ENCODE data around the gene CNPPD1.

Gene CNPPD1

GRCh38 chr2:219176818-219177551, at the start of gene CNPPD1:
TSS of gene CNPPD1 (minus strand) at chr2:219176925. CDS start at chr2:219176828, 97 bp downstream.
- DNase-seq = peak; percentile 31
- H3K36me3 ChIP-seq (replicated peaks) = peaks cover 26% of the 10 kb centered on the region
- H3K27ac ChIP-seq = peak within 1 kb of the TSS; percentile 90
- no peaks in the 10 kb centered on the region for H3K27me3 ChIP-seq (replicated peaks)
- in situ Hi-C loops (cut with HindIII; ENCODE audit: low pct_ligation_motif_present, low sequenced_read_pairs) = no loop called here
- H3K4me3 ChIP-seq (ENCODE audit: low read depth, low read length) = peak within 1 kb of the TSS; percentile 84
- TF ChIP-seq, protein P1, sequence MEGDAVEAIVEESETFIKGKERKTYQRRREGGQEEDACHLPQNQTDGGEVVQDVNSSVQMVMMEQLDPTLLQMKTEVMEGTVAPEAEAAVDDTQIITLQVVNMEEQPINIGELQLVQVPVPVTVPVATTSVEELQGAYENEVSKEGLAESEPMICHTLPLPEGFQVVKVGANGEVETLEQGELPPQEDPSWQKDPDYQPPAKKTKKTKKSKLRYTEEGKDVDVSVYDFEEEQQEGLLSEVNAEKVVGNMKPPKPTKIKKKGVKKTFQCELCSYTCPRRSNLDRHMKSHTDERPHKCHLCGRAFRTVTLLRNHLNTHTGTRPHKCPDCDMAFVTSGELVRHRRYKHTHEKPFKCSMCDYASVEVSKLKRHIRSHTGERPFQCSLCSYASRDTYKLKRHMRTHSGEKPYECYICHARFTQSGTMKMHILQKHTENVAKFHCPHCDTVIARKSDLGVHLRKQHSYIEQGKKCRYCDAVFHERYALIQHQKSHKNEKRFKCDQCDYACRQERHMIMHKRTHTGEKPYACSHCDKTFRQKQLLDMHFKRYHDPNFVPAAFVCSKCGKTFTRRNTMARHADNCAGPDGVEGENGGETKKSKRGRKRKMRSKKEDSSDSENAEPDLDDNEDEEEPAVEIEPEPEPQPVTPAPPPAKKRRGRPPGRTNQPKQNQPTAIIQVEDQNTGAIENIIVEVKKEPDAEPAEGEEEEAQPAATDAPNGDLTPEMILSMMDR (IDR thresholded peaks at IDR 0.05; ENCODE audit: low read depth, low read length, missing control alignments) = no peak

DNA sequence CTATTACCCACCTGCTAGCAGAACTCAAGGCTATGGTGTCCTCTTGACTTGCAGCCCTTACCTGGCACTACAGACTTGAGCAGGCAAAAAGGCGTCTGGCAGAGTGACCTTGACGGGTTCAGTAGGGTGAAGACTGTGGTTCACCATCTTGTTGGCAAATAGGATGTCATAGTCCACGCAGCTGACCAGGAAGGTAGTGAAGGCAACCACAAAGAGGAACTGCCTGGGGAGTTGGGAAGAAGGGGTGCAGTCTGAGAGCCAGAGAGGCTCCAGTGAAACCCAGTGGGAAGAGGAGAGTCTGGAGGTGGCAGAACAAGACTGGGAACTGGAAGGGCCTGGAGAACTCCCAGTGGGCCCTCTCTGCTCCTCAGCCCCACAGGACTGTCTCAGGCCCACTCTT, 48.6 kb upstream of the CNPPD1 start:
- in situ Hi-C loops (cut with HindIII; ENCODE audit: low pct_ligation_motif_present, low sequenced_read_pairs) = no loop called here
- no peak for DNase-seq
- Histone ChIP-seq H3K36me3 (replicated peaks) (peaks cover 51% of the 10 kb centered on the region), H3K27me3 (replicated peaks) (no peaks in the 10 kb centered on the region), H3K4me3 (ENCODE audit: low read depth, low read length) (no peak overlapping the region), H3K27ac (no peak overlapping the region)
- TF ChIP-seq, protein P1 (IDR thresholded peaks at IDR 0.05; ENCODE audit: low read depth, low read length, missing control alignments) = no peak

GRCh38 chr2:219223831-219224610, 47.3 kb upstream of the CNPPD1 start:
- in situ Hi-C loops (cut with HindIII; ENCODE audit: low pct_ligation_motif_present, low sequenced_read_pairs) = no loop called here
- Histone ChIP-seq H3K27me3 (replicated peaks) (no peaks in the 10 kb centered on the region), H3K27ac (no peak overlapping the region), H3K36me3 (replicated peaks) (peaks cover 54% of the 10 kb centered on the region), H3K4me3 (ENCODE audit: low read depth, low read length) (no peak overlapping the region)
- no peak for DNase-seq
- TF ChIP-seq, protein P1 (IDR thresholded peaks at IDR 0.05; ENCODE audit: low read depth, low read length, missing control alignments) = no peak

DNA sequence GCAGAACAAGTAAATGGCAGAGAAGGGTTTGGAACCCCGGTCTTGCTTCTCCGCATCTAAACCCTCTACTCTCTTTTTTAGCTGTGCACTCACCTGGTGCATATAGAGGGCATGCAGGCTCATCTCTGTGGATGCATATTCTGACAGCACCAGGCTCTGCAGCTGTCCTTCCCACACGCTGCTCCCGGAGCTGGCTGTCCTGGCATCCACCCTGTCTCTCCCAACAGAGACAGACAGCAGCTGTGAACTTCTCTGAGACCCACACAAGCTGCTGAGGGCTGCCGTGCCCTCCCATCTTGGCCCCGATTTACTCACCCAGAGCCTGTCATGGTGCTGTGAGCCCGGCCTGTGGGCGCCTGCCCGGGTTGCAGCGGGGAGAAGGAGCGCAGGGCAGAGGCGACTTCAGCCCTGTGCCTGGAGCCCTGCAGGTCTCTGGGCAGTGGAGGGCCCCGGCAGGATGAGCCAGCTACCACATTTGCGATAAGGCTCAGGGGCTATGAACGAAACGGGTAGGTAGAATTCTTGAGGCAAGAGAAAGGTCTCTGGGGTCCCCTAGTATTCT, 45.3 kb upstream of the CNPPD1 start:
- no peak overlapping the region for H3K27ac ChIP-seq
- TF ChIP-seq, protein P1 (IDR thresholded peaks at IDR 0.05; ENCODE audit: low read depth, low read length, missing control alignments) = no peak
- in situ Hi-C loops (cut with HindIII; ENCODE audit: low pct_ligation_motif_present, low sequenced_read_pairs) = no loop called here
- H3K36me3 ChIP-seq (replicated peaks) = peaks cover 54% of the 10 kb centered on the region
- H3K4me3 ChIP-seq (ENCODE audit: low read depth, low read length) = no peak overlapping the region
- H3K27me3 ChIP-seq (replicated peaks) = no peaks in the 10 kb centered on the region
- no peak for DNase-seq

DNA sequence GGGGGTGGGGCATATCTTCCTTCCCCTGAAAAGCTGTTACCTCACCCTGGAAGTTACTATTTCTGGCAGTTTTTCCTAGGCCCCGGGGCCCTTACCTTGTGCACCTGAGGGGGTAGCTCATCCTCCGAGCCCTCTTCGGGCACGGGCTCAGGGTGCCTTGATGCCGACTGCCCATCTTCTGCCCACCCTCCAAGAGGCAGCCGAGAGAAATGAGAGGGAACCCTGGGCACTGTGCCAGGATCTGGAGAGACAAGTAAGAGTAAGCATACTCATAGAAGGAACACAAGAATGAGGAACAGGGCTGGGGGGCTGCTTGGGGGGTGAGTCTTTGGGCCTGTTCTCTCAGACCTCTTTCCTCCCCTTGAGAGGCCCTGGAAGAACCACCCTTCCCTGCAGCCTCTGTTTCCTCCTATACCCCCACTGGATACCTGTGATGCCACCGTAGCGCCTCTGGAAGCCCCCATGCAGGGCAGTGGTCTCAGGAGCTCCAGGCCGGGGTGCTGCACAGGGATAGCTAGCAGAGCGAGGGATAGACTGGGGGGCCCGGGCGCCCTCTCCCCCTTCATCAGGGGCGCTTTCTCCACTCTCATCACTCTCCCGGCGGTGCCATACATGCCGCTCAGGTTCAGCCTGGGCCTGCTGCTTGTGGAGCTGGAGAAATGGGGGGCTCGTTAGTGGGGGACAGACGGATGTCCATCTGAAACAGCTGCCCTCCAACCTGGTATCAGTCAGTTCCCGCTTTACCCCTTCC, 44.1 kb upstream of the CNPPD1 start:
- Histone ChIP-seq H3K27ac (no peak overlapping the region), H3K27me3 (replicated peaks) (no peaks in the 10 kb centered on the region), H3K36me3 (replicated peaks) (peaks cover 52% of the 10 kb centered on the region), H3K4me3 (ENCODE audit: low read depth, low read length) (no peak overlapping the region)
- TF ChIP-seq, protein P1 (IDR thresholded peaks at IDR 0.05; ENCODE audit: low read depth, low read length, missing control alignments) = no peak
- in situ Hi-C loops (cut with HindIII; ENCODE audit: low pct_ligation_motif_present, low sequenced_read_pairs) = no loop called here
- no peak for DNase-seq

Measured in brain microvascular endothelial cell (primary cell).